ENCODE results near the gene ABL1. TPM values are rescaled to one million over a fixed set of nuclear protein-coding genes. Genes with fewer than 3 reads are reported as not detected.

Gene ABL1
- total and polyA plus RNA-seq, 2 of the 13 experiments (the other 11 are each of a cell fraction or from before 2014, with no cell fraction given): 10.8 to 20.4 TPM

- ChIA-PET CTCF (ENCODE audit: low intra/inter-chr PET ratio, low total read pairs) (no interaction called here), POLR2A (no interaction called here)
- DNase-seq (ENCODE audit: low spot score) (peak; percentile 45), FAIRE-seq (no peak), ATAC-seq (peak; percentile 45; the same call in 2 of the 3 replicates)
- no peak overlapping the region for H3K4me2 ChIP-seq (ENCODE audit: low read depth, low read length)
- no peak overlapping the region for H3K27ac ChIP-seq (ENCODE audit: extremely low read length, insufficient read depth, low read length)
- H3K4me3 ChIP-seq (replicated peaks in 1 of 3; ENCODE audit: insufficient read depth in 1 of 3, low read depth in 2 of 3, low read length in 3 of 3): no peak overlapping the region
- no peaks in the 10 kb centered on the region for H3K36me3 ChIP-seq (replicated peaks in 1 of 2; ENCODE audit: control insufficient read depth in 1 of 2, insufficient read depth in 2 of 2, low read length in 2 of 2)
- H3K9me3 ChIP-seq (ENCODE audit: low read length): no peaks in the 10 kb centered on the region
- peaks cover 15 to 84% of the 10 kb centered on the region in 2 experiments; a peak in 4 of 5 replicates for H3K27me3 ChIP-seq (ENCODE audit: control insufficient read depth in 1 of 2, insufficient read depth in 2 of 2, low read length in 2 of 2)
- no peaks in the 10 kb centered on the region for H3K79me2 ChIP-seq (ENCODE audit: insufficient read depth, low read length)
- intact Hi-C loops (cut with micrococcal nuclease; ENCODE audit: unreplicated experiment): loop anchor here (2.0 kb wide), 1 partner anchor 76 kb away; no protein-coding TSS in a partner anchor
- no peak overlapping the region for H3K9ac ChIP-seq (ENCODE audit: insufficient read depth, low read depth, low read length)
- 14% methylated on average over 13 of the region's 22 CpGs for WGBS (ENCODE audit: low lambda C conversion rate)
- in situ Hi-C loops (cut with HindIII; ENCODE audit: extremely low pct_ligation_motif_present, low pct_unique_long_range_greater_than_20kb): no loop called here
- peaks cover 18% of the 10 kb centered on the region for H3K4me1 ChIP-seq (ENCODE audit: insufficient read depth, low read length)
- TF ChIP-seq THAP7 (CRISPR knock-in tag; IDR thresholded peaks at IDR 0.05): no peak
- TF ChIP-seq ZNF282 (IDR thresholded peaks at IDR 0.05; ENCODE audit: partially characterized antibody): no peak
- peak; percentile 76 for TF ChIP-seq TEAD3 (CRISPR knock-in tag; optimal IDR thresholded peaks at IDR 0.05; ENCODE audit: borderline replicate concordance)
- no peak for TF ChIP-seq FOXA1 (IDR thresholded peaks at IDR 0.05)
- peak; percentile 82 for TF ChIP-seq FOXA1 (CRISPR knock-in tag; IDR thresholded peaks at IDR 0.05)
- no peak for TF ChIP-seq ESRRA (CRISPR knock-in tag; IDR thresholded peaks at IDR 0.05; ENCODE audit: low read depth)
- TF ChIP-seq SP5 (CRISPR knock-in tag; IDR thresholded peaks at IDR 0.05; ENCODE audit: borderline replicate concordance, low read depth): no peak
- peak; percentile 75 for TF ChIP-seq FOXA3 (CRISPR knock-in tag; IDR thresholded peaks at IDR 0.05)
- no peak for TF ChIP-seq ZNF749 (CRISPR knock-in tag; IDR thresholded peaks at IDR 0.05; ENCODE audit: borderline replicate concordance)
- no peak for TF ChIP-seq NR0B2 (CRISPR knock-in tag; IDR thresholded peaks at IDR 0.05)
- no peak overlapping the region for H2AFZ ChIP-seq (ENCODE audit: low read length)
- BruUV-seq (replicated peaks): no TSS peak
- H4K20me1 ChIP-seq (ENCODE audit: insufficient read depth, low read length): no peaks in the 10 kb centered on the region
Observed at GRCh38 chr9:130908146-130908877, 73.3 kb downstream of the ABL1 start.

Measured in HepG2 (cell line).